AG04449 (cell line): ENCODE results near the gene LIPG.

Experiments
- CTCF ChIA-PET: fragments of 350-600 bp; formaldehyde crosslinking; extraction: SDS; loops from one replicate; lab custom pipeline; 2021; ENCODE audit warnings: antibody characterized with exemption; lab: Yijun Ruan, JAX
- POLR2A ChIA-PET: fragments of 400-600, 350-600 bp; formaldehyde crosslinking; extraction: SDS; loops from one replicate; lab custom pipeline; 2020; ENCODE audit warnings: antibody characterized with exemption, inconsistent platforms; lab: Yijun Ruan, JAX
- DNase-seq: peaks from one replicate; pipeline ENCODE4 v3.0.0-alpha.2; 2010; ENCODE audit warnings: low read depth, low spot score
- H3K4me3 ChIP-seq: 2 replicates; pipeline ENCODE4 v1.5.1; 2011; ENCODE audit warnings: low read depth, mild to moderate bottlenecking, control low read depth, low read length
- TF ChIP-seq, protein P1 (sequence below): IDR thresholded peaks from one replicate; pipeline ENCODE4 v1.5.1; 2011; ENCODE audit warnings: mild to moderate bottlenecking, moderate library complexity, low read length, control low read depth, inconsistent platforms; ENCODE audit not compliant: insufficient read depth; ENCODE audit errors: missing control alignments

LIPG gene

GRCh38 chr18:49647496-49648168, 85.8 kb downstream of the LIPG start:
- no peak for DNase-seq
- ChIA-PET CTCF (interaction anchor here (1.1 to 1.2 kb wide), 2 partner anchors 81 to 82 kb away, joined by 3 read pairs; no protein-coding TSS in a partner anchor), POLR2A (no interaction called here)
- TF ChIP-seq, protein P1, sequence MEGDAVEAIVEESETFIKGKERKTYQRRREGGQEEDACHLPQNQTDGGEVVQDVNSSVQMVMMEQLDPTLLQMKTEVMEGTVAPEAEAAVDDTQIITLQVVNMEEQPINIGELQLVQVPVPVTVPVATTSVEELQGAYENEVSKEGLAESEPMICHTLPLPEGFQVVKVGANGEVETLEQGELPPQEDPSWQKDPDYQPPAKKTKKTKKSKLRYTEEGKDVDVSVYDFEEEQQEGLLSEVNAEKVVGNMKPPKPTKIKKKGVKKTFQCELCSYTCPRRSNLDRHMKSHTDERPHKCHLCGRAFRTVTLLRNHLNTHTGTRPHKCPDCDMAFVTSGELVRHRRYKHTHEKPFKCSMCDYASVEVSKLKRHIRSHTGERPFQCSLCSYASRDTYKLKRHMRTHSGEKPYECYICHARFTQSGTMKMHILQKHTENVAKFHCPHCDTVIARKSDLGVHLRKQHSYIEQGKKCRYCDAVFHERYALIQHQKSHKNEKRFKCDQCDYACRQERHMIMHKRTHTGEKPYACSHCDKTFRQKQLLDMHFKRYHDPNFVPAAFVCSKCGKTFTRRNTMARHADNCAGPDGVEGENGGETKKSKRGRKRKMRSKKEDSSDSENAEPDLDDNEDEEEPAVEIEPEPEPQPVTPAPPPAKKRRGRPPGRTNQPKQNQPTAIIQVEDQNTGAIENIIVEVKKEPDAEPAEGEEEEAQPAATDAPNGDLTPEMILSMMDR = no peak
- H3K4me3 ChIP-seq = no peak overlapping the region

DNA sequence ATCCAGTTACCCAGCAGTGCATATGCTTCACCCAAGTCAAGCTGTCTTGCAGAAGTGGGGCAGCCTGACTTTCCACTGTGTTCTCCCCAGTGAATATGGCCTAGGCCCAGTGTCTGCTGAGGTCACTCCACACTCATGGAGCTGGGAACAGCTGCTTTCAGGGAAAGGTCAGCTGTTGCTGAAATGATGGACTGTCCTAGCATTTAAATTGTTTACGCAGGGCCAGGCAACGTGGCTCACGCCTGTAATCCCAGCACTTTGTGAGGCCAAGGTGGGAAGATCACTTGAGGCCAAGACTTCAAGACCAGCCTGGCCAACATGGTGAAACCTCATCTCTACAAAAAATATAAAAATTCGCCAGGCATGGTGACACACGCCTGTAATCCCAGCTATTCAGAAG, 86.5 kb downstream of the LIPG start:
- CTCF ChIA-PET = interaction anchor here (1.0 to 1.2 kb wide), 3 partner anchors 81 to 210 kb away, joined by 3 to 5 read pairs (median 3); no protein-coding TSS in a partner anchor
- POLR2A ChIA-PET = no interaction called here

More for the DNA sequence above, 86.5 kb downstream of the LIPG start:
- no peak for DNase-seq
- TF ChIP-seq, protein P1 = no peak
- H3K4me3 ChIP-seq = no peak overlapping the region
